Superior temporal gyrus (tissue), 1 donor: ENCODE measurements around the gene NEDD1.

Experiments
- DNase-seq: peaks from one replicate; pipeline ENCODE4 v3.0.0-alpha.2; 2016; ENCODE audit errors: extremely low spot score

NEDD1 gene, protein sequence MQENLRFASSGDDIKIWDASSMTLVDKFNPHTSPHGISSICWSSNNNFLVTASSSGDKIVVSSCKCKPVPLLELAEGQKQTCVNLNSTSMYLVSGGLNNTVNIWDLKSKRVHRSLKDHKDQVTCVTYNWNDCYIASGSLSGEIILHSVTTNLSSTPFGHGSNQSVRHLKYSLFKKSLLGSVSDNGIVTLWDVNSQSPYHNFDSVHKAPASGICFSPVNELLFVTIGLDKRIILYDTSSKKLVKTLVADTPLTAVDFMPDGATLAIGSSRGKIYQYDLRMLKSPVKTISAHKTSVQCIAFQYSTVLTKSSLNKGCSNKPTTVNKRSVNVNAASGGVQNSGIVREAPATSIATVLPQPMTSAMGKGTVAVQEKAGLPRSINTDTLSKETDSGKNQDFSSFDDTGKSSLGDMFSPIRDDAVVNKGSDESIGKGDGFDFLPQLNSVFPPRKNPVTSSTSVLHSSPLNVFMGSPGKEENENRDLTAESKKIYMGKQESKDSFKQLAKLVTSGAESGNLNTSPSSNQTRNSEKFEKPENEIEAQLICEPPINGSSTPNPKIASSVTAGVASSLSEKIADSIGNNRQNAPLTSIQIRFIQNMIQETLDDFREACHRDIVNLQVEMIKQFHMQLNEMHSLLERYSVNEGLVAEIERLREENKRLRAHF

DNA sequence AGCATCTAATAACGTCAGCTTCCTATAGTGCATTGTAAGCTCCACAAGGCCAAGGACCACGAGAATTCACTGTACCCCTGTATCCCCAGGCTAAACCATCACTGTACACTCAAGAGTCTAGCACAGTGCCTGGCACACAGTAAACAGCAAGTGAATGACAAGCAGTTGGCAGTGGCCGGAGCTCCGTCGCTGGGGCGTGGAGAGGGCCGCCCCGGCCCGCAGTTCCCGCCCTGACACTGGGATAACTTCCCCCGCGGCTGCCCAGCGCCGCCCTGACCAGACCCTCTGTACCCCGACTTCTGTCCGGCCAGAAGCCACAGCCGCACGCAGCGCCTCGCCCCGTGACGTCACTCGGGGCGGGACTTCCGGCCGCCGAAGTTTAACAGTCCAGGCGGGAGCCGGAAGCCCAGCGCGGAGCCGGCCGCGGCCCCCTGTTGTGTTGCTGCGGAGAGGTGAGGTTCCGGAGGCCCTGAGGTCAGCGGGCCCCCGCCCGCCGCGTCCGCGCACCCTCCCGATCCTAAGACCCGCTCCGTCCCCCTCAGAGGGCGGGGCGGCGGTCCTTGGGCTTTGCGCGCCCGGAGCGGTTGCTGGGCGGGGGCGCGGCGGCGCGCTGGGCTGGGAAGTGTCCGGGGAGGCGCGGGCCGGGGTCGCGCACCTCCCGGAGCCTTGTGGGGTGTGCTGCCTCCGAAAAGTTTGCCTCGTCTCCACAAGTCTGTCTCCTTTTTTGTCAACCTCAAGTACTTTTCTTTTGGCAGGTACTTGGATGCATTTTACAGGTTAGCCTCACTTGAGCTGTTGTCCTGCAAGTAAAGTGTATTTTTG is at the start of gene NEDD1:
TSS of gene NEDD1 (plus strand) at position 409 of the 822 bp plus-strand sequence. CDS start 2,503 bp downstream, outside the sequence.
- peak; percentile 83 for DNase-seq

DNA sequence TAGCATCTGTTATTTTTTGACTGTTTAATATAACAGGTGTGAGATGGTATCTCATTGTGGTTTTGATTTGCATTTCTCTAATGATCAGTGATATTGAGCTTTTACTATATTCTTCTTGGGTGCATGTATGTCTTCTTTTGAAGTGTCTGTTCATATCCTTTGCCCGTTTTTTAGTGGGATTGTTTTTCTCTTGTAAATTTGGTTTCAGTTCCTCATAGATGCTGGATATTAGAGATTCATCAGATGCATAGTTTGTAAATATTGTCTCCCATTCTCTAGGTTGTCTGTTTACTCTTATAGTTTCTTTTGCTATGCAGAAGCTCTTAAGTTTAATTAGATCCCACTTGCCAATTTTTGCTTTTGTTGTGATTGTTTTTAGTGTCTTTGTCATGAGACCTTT is 48.9 kb upstream of the NEDD1 start:
- no peak for DNase-seq

DNA sequence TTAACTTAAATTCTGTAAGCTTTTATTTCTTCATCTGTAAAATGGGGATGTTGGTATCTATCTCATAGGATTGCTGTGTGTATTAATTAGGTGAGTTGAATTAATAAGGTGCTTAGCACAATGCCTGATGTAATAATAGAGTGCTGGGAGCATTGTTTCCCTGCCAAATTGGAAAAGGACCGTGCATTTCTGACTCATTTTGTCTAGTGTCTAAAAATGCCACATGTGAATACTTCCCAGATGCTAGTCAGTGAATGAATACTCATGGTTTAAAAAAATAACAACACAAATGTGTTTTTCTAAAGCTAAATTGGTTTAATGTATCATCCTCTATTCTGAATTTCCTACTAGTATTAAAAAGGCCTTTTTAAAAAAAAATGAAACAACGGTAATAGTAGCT is 45.4 kb upstream of the NEDD1 start:
- no peak for DNase-seq

DNA sequence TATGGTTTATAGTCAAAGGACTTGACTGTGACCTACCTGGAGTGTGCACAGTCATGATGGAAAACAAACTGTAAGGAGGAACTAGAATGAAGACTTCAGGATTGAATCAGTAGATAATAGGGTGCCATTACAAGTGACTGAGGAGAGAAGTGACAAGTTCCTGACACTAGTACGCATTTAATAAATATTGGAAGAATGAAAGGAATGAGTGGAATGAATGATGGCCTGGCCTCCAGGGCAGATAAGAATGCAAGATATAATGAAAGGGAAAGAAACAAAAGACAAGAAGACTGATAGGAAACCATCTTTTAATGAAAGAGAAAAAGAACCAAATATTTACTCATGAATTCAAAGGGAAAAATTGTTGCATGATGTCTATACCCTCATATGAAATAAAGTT is 44.7 kb upstream of the NEDD1 start:
- no peak for DNase-seq

DNA sequence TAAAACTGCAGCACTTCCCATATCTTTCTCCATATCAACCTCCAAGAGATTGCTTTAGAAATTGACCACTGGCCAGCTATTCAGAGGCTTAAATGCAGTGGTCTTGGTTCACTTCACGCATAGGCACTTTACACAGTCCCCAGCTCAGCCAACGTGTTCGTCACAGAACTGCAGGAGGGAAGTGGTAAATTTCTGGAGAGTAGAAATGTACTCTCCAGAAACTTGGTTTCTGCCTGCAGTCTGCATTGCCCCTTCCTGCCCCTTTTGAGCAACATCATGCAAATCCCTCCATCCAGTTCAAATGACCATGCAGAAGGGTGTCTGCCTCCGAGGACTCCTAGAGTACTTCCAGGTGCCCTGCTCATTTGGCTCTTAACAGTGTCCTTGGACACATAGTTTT is 42.7 kb upstream of the NEDD1 start:
- no peak for DNase-seq

DNA sequence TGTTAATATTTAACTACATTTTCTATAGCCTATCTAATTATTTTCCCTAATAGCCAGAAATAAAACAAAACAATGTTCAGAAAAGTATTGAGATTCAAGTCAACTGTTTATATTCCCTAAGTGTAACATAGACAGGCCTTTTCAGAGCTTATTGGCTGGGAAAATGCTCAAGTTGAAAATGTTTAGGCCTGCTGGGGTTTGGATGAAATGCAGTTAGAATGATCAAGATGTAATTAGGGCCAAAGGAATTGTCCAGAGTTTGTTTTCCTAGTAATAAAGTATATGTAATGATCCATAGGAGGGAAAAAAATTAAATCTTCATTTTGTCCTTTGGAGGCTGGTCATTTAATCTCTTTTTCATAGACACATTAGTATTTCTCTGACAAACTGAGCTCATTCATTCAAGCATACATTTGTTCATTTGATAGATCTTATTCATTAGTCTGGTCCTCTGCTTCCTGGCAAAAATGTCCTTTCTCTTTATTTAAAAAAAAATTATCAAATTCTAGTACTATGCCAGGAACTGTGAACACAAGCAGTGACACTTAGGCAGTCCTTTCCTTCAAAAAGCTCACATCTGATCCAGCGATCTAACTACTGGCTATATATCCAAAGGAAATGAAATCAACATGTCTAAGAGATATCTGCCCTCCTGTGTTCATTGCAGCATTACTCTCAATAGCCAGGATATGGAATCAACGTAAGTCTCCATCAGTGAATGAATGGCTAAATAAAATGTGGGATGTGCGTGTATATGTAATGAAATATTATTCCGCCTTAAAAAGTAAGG is 40.1 kb upstream of the NEDD1 start:
- DNase-seq: no peak

DNA sequence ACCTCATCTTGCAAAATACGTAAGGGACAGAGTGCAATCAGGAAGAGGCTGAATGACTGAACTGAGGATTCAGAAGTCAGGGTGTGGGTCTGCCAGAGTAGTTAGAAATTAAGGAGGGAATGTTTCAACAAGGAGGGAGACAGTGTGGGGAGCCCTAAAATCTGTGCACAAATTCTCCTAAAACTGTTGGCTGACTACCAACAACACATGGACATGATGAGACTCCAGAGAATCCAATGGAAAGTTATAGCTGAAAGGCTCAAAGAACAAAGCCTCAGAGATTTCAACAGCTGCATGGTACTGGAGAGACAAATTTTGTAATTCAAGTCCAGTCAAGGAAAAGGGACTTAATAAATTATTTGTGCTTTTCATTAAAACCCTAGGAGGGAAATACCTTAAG is 36.1 kb upstream of the NEDD1 start:
- no peak for DNase-seq

DNA sequence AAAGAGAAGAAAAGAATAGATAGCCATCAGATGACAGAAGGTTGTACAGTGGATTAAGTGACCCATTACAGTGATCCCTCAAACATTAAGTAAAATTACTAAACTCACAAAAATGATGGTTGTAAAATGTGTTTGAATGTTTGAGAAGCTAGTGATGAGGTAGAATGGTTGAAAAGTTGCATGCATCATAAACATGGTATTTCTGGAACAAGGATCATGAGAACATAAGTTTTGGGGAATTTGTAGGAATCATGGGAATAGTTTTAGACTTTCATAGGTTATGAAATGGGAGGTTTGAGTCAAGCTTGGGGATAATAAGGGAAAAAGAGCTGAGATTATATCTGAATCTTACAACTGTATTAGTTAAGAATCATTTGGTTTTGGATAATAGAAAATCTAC is 34.1 kb upstream of the NEDD1 start:
- DNase-seq: no peak

DNA sequence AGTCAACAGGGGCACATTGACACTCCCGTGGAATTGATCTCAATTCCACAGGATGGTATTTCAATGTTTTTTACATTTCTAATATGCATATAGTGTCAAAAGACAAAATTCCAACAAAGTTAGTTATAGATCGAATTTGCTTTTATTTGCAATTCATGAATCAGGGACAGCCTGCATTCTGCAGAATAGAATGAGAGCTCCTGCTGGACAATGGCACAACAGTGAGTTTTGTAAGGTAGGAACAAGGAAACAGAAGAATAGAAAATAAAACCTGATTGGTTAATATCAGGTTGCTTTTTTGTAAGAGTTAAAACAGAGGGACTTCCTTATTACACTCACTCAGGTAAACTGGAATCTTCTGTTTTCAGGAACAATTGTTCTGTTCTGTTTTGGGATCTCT is 32.8 kb upstream of the NEDD1 start:
- no peak for DNase-seq

DNA sequence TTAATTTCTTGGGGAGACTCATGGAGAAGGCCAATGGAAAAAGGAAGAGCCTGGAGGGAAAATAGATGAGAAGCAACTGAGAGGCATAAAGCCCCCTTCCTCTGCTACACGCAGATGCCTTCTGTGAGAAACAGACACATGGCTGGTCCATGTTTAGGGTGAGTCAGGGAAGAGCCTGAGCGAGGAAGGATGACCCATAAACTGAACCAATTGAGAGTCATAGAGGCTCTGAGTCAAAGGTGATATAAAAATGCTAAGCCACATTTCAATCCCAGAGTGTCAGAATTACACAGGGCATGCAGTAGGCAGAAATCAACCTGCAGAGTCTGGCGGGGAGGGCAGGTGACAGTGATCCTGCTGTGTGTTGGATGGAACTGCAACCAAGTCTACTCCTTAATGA is 30.1 kb upstream of the NEDD1 start:
- no peak for DNase-seq

DNA sequence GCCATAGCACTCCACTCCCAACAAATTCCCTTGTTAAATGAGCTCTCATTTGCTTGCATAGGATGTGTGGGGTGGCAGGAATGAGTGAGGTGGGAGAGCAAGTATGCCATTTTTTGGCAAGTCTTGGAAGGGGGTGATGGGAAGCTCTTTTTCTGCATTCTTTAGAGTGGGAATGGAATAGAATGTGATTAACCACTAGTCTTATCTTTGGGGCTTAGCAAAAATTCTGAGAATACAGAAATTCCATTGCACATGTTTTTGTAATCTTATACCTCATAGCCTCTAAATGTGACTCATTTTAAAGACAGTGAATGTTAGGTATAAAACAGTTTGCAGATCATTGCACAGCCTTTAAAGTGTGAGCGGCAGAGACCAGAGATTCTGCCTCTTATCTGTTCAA is 28.4 kb upstream of the NEDD1 start:
- DNase-seq: no peak

DNA sequence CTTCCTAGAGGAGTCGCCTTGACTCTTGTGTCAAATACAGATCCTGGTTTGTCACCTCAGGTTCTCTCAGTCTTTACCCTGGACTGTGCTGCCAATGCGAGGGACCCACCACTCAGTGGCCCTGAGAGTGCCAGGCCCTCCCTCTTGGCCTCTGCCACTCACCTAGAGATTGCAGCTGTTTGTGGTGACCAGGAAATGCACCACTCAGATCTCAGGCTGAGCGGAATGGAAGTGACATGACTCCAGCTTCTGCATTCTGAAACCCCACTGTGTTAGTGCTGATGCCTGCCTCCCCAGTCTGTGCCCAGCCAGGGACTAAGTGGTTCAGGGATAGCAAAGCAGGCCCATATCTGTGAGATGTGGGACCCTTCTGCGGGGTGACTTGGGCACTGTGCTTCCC is 27.8 kb upstream of the NEDD1 start:
- no peak for DNase-seq

DNA sequence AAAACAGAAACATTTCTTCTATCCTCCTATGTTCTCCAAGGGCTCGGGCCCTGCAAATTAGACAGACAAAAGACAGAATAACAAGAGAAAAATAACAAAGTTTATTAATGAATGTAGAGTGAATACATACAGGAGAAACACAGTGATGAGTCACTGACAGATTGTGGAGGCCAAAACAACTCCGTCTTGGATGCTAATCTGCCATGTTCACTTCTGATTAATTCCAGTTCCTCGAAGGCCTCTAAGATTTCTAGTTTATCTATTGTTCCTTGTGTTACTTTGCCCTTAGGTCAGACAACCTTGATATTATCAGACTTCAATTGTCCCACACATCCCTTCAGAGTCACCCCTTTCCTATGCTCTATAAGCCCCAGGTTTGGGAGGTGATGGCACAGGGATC is 26.8 kb upstream of the NEDD1 start:
- no peak for DNase-seq

DNA sequence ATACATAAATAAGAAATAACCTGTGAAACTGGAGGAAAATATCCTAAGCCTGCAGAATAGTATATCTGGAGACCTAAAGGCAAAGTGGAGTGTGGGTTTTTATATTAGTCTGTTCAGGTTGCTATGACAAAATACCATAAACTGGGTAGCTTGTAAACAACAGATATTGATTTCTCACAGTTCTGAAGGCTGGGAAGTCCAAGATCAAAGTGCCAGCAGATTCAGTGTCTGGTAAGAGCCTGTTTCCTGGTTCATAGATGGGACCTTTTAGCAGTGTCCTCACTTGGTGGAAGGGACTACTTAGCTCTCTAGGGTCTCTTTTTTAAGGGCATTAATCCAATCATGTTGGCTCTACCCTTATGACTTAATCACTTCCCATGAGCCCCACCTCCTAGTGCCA is 25.4 kb upstream of the NEDD1 start:
- DNase-seq: no peak

DNA sequence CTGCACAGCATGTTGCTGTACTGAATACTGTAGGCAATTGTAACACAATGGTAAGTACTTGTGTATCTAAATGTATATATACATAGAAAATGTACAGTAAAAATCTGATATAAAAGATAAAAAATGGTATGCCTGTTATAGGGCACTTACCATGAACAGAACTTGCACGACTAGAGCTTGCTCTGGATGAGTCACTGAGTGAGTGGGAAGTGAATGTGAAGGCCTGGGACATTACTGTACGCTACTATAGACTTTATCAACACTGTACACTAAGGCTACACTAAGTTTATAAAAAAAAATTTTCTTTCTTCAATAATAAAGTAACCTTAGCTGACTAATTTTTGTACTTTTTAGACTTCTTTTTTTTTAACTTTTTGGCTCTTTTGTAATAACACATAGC is 24.2 kb upstream of the NEDD1 start:
- no peak for DNase-seq

DNA sequence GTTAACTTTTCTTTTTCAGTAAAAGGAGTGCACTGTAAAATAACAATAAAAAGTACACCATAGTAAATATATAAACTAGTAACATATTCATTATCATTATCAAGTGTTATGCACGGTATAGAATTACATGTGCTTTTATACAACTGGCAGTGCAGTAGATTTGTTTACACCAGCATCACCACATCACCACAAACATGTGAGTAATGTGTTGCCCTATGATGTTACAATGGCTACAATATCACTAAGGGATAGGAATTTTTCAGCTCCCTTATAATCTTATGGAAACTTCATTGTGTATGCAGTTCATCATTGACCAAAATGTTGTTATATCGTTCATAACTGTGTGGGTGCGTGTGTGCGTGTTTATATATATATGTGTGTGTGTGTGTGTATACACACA is 23.5 kb upstream of the NEDD1 start:
- no peak for DNase-seq

DNA sequence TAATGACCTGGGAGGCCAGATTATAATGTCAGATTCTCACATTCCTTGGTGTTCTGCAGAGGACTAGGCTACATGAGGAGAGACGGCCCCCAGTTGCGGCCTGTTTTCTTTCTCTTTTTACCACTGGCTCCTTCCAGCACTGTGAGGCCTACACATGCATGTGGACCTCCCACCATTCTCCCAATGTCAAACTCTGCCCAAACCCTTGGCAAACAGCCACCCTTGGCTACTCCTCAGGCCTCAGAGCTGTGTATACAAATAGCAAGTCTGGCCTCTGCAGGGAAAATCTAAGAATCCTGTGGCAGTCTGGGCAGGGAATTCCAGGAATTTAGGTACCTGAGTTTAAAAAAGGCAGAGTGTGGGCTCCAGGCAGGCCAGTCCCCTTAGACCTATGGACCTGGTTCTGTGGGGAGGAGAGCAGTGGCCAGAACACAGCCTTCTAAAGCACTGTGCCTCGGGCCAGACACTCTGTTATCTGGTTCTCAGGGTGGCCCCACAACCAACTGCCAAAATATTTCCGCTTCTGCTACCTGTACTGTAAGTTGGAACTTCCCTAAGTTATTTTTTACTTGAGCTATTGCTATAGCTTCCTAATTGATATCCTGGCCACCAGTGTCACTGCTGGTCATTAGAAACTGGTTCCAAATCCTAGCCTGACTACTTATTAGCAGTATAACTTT is 19.9 kb upstream of the NEDD1 start:
- no peak for DNase-seq

DNA sequence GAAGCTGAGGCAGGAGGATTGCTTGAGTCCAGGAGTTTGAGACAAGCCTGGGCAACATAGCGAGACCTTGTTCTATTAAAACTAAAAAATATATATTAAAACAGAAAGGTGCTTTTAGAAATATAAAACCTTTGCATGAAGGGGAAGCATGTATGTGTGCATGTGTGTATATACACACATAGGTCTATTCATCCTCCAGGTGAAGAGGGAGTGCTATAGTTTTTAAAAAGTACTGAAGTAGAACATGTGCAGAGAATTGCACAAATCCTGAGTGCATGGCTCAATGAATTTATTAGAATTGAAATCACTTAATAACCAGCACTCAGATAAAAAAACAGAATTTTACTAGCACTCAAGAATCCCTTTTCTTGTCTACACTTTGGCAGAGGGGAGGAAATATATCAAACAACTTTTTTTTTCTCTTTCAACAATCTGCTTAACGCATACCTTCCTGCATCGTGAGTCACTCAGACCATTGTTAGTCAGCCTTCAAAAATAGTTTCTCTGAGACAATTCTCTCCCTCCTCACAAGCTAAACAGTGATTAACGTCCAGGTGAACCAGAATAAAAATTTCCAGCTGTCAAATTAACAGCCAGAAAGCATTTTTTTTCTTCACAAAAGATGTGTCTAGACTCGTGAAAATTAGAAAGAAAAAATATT is 17.7 kb upstream of the NEDD1 start:
- no peak for DNase-seq

DNA sequence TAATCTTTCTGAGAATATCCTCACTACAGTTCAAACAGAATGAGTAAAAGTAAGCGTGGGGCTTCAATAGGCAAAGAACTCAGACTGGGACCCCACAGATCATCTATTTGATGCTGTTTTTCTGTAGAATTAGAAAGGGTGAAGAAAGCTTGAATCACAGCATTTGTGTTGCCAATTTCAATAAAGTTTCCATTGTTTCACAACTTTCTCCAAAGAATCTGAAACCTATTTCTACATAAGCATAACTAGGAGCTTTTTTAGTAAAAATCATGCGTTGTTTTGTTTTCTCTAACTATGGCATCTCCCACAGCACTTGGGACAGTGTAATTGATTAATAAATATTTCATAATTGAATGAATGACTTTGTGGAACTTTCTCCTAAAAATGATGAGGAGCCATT is 16.7 kb upstream of the NEDD1 start:
- DNase-seq: no peak

DNA sequence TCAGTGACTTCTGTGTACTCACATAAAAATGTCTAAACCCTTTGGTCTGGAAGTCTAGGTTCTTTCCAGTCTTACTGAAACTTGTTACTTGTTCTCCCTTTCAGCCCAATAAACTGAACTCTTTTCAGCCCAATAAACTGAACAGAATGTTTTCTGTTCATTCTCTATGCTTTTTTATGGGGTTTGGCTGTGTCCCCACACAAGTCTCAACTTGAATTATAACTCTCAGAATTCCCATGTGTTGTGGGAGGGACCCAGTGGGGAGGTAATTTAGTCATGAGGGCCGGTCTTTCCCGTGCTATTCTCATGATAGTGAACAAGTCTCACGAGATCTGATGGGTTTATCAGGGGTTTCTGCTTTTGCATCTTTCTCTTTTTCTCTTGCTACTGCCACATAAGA is 15.0 kb upstream of the NEDD1 start:
- no peak for DNase-seq

DNA sequence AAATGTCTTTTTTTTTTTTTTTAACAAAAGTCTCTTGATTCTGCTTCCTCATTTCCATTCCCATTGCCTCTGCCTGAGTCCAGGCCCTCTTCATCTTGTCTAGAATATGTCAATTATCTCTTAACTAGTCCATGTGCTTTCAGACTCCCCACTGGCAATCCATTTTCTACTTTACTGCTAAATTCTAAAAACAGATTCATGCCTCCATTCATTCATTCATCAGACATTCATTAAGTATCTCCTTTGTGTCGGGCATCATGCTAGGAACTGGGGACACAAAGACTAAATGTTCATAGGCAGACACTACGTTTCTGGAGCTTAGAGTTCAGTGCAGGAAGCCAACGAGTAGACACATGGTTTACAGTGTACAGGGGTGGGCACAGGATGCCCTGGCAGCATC is 9.6 kb upstream of the NEDD1 start:
- no peak for DNase-seq
